Measurements from ENCODE around the gene M1AP. TPM values are rescaled to one million over a fixed set of nuclear protein-coding genes. Genes with fewer than 3 reads are reported as not detected.

M1AP gene
- total RNA-seq, 4 donors from 2014 or later: 0.81 TPM; not detected in 3

- TF ChIP-seq CTCF (IDR thresholded peaks at IDR 0.05): no peak
- TF ChIP-seq EP300 (IDR thresholded peaks at IDR 0.05): no peak
- TF ChIP-seq POLR2A (IDR thresholded peaks at IDR 0.05): no peak
- TF ChIP-seq POLR2AphosphoS5 (IDR thresholded peaks at IDR 0.05): no peak
- peaks cover 0 to 6% (median 1%) of the 10 kb centered on the region in 3 donors for H3K4me1 ChIP-seq
These were observed 87.5 kb downstream of the M1AP start for GRCh38 chr2:74560591-74560990.

GRCh38 chr2:74559912-74560311 is 88.2 kb downstream of the M1AP start:
- Histone ChIP-seq H3K27me3 (peaks cover 37% of the 10 kb centered on the region), H3K4me3 (no peak overlapping the region), H3K27ac (no peak overlapping the region), H3K36me3 (peaks cover 0 to 11% of the 10 kb centered on the region in 2 donors), H3K4me1 (peaks cover 0 to 13% (median 7%) of the 10 kb centered on the region in 3 donors), H3K9me3 (no peaks in the 10 kb centered on the region)
- ATAC-seq: no peak
- TF ChIP-seq EP300 (IDR thresholded peaks at IDR 0.05) (no peak), CTCF (IDR thresholded peaks at IDR 0.05) (no peak), POLR2A (IDR thresholded peaks at IDR 0.05) (no peak), POLR2AphosphoS5 (IDR thresholded peaks at IDR 0.05) (no peak)
- WGBS, 2 donors (ENCODE audit: low coverage in 1 of 2): 20% methylated on average over 3 of the region's 5 CpGs; no CpG with 5 or more reads in 1 of the 2 donors

More at GRCh38 chr2:74560591-74560990, 87.5 kb downstream of the M1AP start:
- no peaks in the 10 kb centered on the region for H3K9me3 ChIP-seq
- H3K4me3 ChIP-seq: no peak overlapping the region
- ATAC-seq: no peak
- H3K36me3 ChIP-seq: peaks cover 0 to 11% of the 10 kb centered on the region in 2 donors
- peaks cover 44% of the 10 kb centered on the region for H3K27me3 ChIP-seq
- 54% methylated on average over 5 of the region's 6 CpGs; no CpG with 5 or more reads in 1 of the 2 donors for WGBS, 2 donors (ENCODE audit: low coverage in 1 of 2)
- no peak overlapping the region for H3K27ac ChIP-seq

GRCh38 chr2:74558284-74559230 is 89.6 kb downstream of the M1AP start:
- WGBS, 2 donors (ENCODE audit: low coverage in 1 of 2): 50 to 60% methylated on average over 5 to 6 of the region's 7 CpGs
- TF ChIP-seq CTCF (IDR thresholded peaks at IDR 0.05): no peak
- no peak for TF ChIP-seq EP300 (IDR thresholded peaks at IDR 0.05)
- TF ChIP-seq POLR2AphosphoS5 (IDR thresholded peaks at IDR 0.05): no peak
- no peak for TF ChIP-seq POLR2A (IDR thresholded peaks at IDR 0.05)

GRCh38 chr2:74556831-74557370 is 91.2 kb downstream of the M1AP start:
- Histone ChIP-seq H3K36me3 (peaks cover 0 to 11% of the 10 kb centered on the region in 2 donors), H3K9me3 (no peaks in the 10 kb centered on the region), H3K27me3 (peaks cover 21% of the 10 kb centered on the region), H3K4me3 (no peak overlapping the region), H3K4me1 (peaks cover 0 to 29% (median 10%) of the 10 kb centered on the region in 3 donors), H3K27ac (no peak overlapping the region)
- WGBS, 2 donors (ENCODE audit: low coverage in 1 of 2): 83% methylated on average over 1 to 2 of the region's 6 CpGs
- TF ChIP-seq EP300 (IDR thresholded peaks at IDR 0.05) (no peak), CTCF (IDR thresholded peaks at IDR 0.05) (no peak), POLR2AphosphoS5 (IDR thresholded peaks at IDR 0.05) (no peak), POLR2A (IDR thresholded peaks at IDR 0.05) (no peak)
- no peak for ATAC-seq

More at GRCh38 chr2:74558284-74559230, 89.6 kb downstream of the M1AP start:
- ATAC-seq: no peak
- Histone ChIP-seq H3K27ac (no peak overlapping the region), H3K36me3 (peaks cover 0 to 11% of the 10 kb centered on the region in 2 donors), H3K9me3 (no peaks in the 10 kb centered on the region), H3K4me3 (no peak overlapping the region), H3K27me3 (peaks cover 35% of the 10 kb centered on the region), H3K4me1 (peaks cover 0 to 21% (median 7%) of the 10 kb centered on the region in 3 donors)
